Osteocyte (in vitro differentiated cells): Measurements from ENCODE around the gene BNC2. TPM values are rescaled to one million over a fixed set of nuclear protein-coding genes. Genes with fewer than 3 reads are reported as not detected.

ENCODE experiments used
- DNase-seq: peaks from one replicate; pipeline ENCODE4 v3.0.0; 2021; ENCODE audit warnings: mixed read lengths; ENCODE audit not compliant: unreplicated experiment; ENCODE audit errors: extremely low spot score
- H3K27ac Mint-ChIP-seq: one replicate; pipeline ENCODE4 v1.8.0; 2021; ENCODE audit warnings: mild to moderate bottlenecking, mixed read lengths; ENCODE audit not compliant: unreplicated experiment
- H3K27me3 Mint-ChIP-seq: one replicate; pipeline ENCODE4 v1.8.0; 2021; ENCODE audit warnings: mixed read lengths; ENCODE audit not compliant: unreplicated experiment
- H3K36me3 Mint-ChIP-seq: one replicate; pipeline ENCODE4 v1.8.0; 2021; ENCODE audit warnings: mixed read lengths; ENCODE audit not compliant: unreplicated experiment
- H3K4me1 Mint-ChIP-seq: one replicate; pipeline ENCODE4 v1.8.0; 2021; ENCODE audit warnings: mixed read lengths; ENCODE audit not compliant: unreplicated experiment
- H3K4me3 Mint-ChIP-seq: one replicate; pipeline ENCODE4 v1.8.0; 2021; ENCODE audit warnings: mild to moderate bottlenecking, moderate library complexity, mixed read lengths; ENCODE audit not compliant: unreplicated experiment
- H3K9me3 Mint-ChIP-seq: one replicate; pipeline ENCODE4 v1.8.0; 2021; ENCODE audit warnings: mixed read lengths; ENCODE audit not compliant: unreplicated experiment
- CTCF ChIP-seq: fragments of 200-600 bp; sonication (generic); IDR thresholded peaks from 2 replicates; pipeline ENCODE4 v1.5.0; 2021; ENCODE audit warnings: antibody characterized with exemption, mild to moderate bottlenecking, moderate library complexity
- total RNA-seq: library from RNA; stranded (reverse); gene quantifications from 2 replicates; pipeline ENCODE4 v1.2.1, GENCODE V29; 2021

The BNC2 gene
- total RNA-seq, 1 donor from 2014 or later: 66.5 TPM

- Mint-ChIP-seq H3K36me3 (peaks cover 9% of the 10 kb centered on the region), H3K27me3 (no peaks in the 10 kb centered on the region), H3K9me3 (no peaks in the 10 kb centered on the region), H3K4me3 (no peak overlapping the region), H3K27ac (no peak overlapping the region), H3K4me1 (peaks cover 14% of the 10 kb centered on the region)
- no peak for TF ChIP-seq CTCF
- DNase-seq: no peak
These were observed 101.7 kb downstream of the BNC2 start for GRCh38 chr9:16768816-16769215.

GRCh38 chr9:16767366-16767765, 103.1 kb downstream of the BNC2 start:
- H3K4me1 Mint-ChIP-seq: peaks cover 14% of the 10 kb centered on the region
- peaks cover 7% of the 10 kb centered on the region for H3K36me3 Mint-ChIP-seq
- no peaks in the 10 kb centered on the region for H3K27me3 Mint-ChIP-seq
- no peak overlapping the region for H3K4me3 Mint-ChIP-seq
- H3K27ac Mint-ChIP-seq: peak overlapping the region; percentile 40
- H3K9me3 Mint-ChIP-seq: no peaks in the 10 kb centered on the region
- no peak for DNase-seq
- no peak for TF ChIP-seq CTCF

GRCh38 chr9:16763946-16764345, 106.5 kb downstream of the BNC2 start:
- no peak overlapping the region for H3K27ac Mint-ChIP-seq
- H3K27me3 Mint-ChIP-seq: no peaks in the 10 kb centered on the region
- peaks cover 16% of the 10 kb centered on the region for H3K4me1 Mint-ChIP-seq
- TF ChIP-seq CTCF: no peak
- DNase-seq: no peak
- no peak overlapping the region for H3K4me3 Mint-ChIP-seq
- H3K36me3 Mint-ChIP-seq: peaks cover 9% of the 10 kb centered on the region
- H3K9me3 Mint-ChIP-seq: no peaks in the 10 kb centered on the region

GRCh38 chr9:16755467-16756160, 114.9 kb downstream of the BNC2 start:
- no peaks in the 10 kb centered on the region for H3K9me3 Mint-ChIP-seq
- TF ChIP-seq CTCF: no peak
- H3K27ac Mint-ChIP-seq: no peak overlapping the region
- peaks cover 3% of the 10 kb centered on the region for H3K4me1 Mint-ChIP-seq
- peaks cover 2% of the 10 kb centered on the region for H3K36me3 Mint-ChIP-seq
- DNase-seq: no peak
- no peaks in the 10 kb centered on the region for H3K27me3 Mint-ChIP-seq
- H3K4me3 Mint-ChIP-seq: no peak overlapping the region

- no peaks in the 10 kb centered on the region for H3K9me3 Mint-ChIP-seq
- peaks cover 3% of the 10 kb centered on the region for H3K4me1 Mint-ChIP-seq
These were observed 115.8 kb downstream of the BNC2 start for GRCh38 chr9:16754662-16755061.

More at GRCh38 chr9:16754662-16755061, 115.8 kb downstream of the BNC2 start:
- H3K36me3 Mint-ChIP-seq: peaks cover 2% of the 10 kb centered on the region
- no peak for TF ChIP-seq CTCF
- H3K27ac Mint-ChIP-seq: no peak overlapping the region
- H3K27me3 Mint-ChIP-seq: no peaks in the 10 kb centered on the region
- no peak overlapping the region for H3K4me3 Mint-ChIP-seq
- DNase-seq: no peak
